ENCODE results near the gene ZFYVE28.
A peak's percentile ranks its signal among the peaks of the same experiment; 100 is the strongest.
"Not testable (repeated sequence)": the region's sequence is repeated elsewhere in the genome, so short reads cannot be mapped to it uniquely, and the experiment has no call there.

The ZFYVE28 gene

GRCh38 chr4:2287594-2287915, 130.9 kb downstream of the ZFYVE28 start:
- DNase-seq (ENCODE audit: low spot score): no peak

GRCh38 chr4:2286904-2287593, 131.4 kb downstream of the ZFYVE28 start:
- no peak for DNase-seq (ENCODE audit: low spot score)

- DNase-seq (ENCODE audit: low spot score): no peak
Measured at GRCh38 chr4:2285613-2286381, 132.6 kb downstream of the ZFYVE28 start.

GRCh38 chr4:2284934-2285612, 133.4 kb downstream of the ZFYVE28 start:
- no peak for DNase-seq (ENCODE audit: low spot score)

GRCh38 chr4:2284161-2284933, 134.1 kb downstream of the ZFYVE28 start:
- DNase-seq (ENCODE audit: low spot score): no peak

- no peak for DNase-seq (ENCODE audit: low spot score)
Measured at GRCh38 chr4:2283199-2283711, 135.2 kb downstream of the ZFYVE28 start.

GRCh38 chr4:2281575-2282343, 136.7 kb downstream of the ZFYVE28 start:
- DNase-seq (ENCODE audit: low spot score): peak; percentile 70

- no peak for DNase-seq (ENCODE audit: low spot score)
Measured at GRCh38 chr4:2280531-2281300, 137.7 kb downstream of the ZFYVE28 start.

- no peak for DNase-seq (ENCODE audit: low spot score)
Measured at GRCh38 chr4:2277956-2278355, 140.5 kb downstream of the ZFYVE28 start.

- DNase-seq (ENCODE audit: low spot score): no peak
Measured at GRCh38 chr4:2276581-2277325, 141.7 kb downstream of the ZFYVE28 start.

- DNase-seq (ENCODE audit: low spot score): no peak
Measured at GRCh38 chr4:2275546-2276251, 142.7 kb downstream of the ZFYVE28 start.

- DNase-seq (ENCODE audit: low spot score): not testable (repeated sequence)
Measured at GRCh38 chr4:2275044-2275397, 143.4 kb downstream of the ZFYVE28 start.

- DNase-seq (ENCODE audit: low spot score): no peak
Measured at GRCh38 chr4:2274320-2275043, 144.0 kb downstream of the ZFYVE28 start.

- DNase-seq (ENCODE audit: low spot score): no peak
Measured at GRCh38 chr4:2273657-2274319, 144.7 kb downstream of the ZFYVE28 start.

- no peak for DNase-seq (ENCODE audit: low spot score)
Measured at GRCh38 chr4:2273221-2273620, 145.2 kb downstream of the ZFYVE28 start.

- DNase-seq (ENCODE audit: low spot score): no peak
Measured at GRCh38 chr4:2272828-2273120, 145.7 kb downstream of the ZFYVE28 start.

- no peak for DNase-seq (ENCODE audit: low spot score)
Measured at GRCh38 chr4:2272026-2272827, 146.2 kb downstream of the ZFYVE28 start.

Measured in activated CD4-positive, alpha-beta T cell treated with anti-CD3 and anti-CD28 coated beads, Interleukin-2, Interleukin-4, amounts not matched to agents 100 ng/mL and 50 ng/mL, durations not matched to agents 16 hours and 8 hours (primary cell).